Inflammatory macrophage (primary cell): ENCODE data around the gene TMEM170B.
A peak's percentile ranks its signal among the peaks of the same experiment; 100 is the strongest.

Experiments used
- DNase-seq, 2 donors: peaks; one replicate each; pipeline ENCODE4 v3.0.0-alpha.2; 2020 to 2022

The TMEM170B gene

DNA sequence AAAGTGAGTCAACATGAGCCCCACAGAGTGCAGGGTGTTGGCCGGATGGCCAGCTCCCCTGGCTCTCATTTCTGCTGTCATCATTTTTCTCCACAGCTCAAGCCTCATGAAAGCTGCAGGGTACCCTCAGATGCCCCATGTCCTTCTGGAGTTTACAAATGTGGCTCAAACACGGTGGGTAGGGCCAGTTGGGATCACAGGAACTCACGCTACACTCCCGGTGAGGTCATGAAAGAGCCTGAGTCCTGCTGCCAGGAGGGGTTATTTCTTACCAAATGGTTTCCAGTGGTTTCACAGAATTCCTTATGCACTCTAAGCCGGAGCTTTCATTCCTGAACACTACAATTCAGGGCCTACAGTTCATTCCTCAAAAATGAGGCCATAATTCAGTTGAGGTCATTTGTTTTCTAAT lies 78.7 kb downstream of the TMEM170B start:
- no peak for DNase-seq

DNA sequence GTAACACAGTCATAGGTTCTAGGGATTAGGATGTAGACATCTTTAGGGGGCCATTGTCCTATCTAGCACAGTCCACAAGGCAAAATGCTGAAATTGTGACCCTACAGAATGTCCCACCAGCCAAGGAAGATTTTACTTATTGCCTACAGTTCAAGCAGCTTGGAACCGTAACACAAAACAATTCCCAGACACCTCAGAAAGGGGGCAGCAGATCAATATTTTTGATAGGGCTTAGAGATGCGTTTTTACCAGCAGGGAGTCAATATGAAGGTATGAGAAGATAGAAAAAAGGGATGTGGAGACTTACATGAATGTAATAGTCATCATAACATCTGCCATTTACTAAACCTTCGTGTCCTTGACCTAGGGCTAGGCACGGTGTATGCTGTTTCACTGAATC lies 81.0 kb downstream of the TMEM170B start:
- DNase-seq, result no peak

DNA sequence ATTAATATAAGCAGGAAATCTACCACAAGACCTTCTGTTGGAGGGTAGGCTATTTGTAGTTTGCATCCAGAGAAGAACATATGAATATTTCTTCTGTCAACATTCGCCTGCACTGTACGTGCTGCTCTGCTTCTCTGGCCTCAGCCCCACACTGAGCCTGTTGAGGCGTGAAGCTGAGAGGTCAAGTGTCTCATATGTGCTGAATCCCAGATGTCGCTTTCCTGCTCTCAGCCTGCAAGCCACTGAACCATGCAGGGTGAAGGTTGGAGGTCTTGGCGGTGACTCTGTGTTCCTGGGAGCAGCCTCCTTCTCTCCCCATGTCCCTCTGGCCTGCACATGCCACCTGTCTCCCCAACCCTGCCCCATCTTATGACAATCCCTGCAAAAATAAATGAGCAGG lies 83.6 kb downstream of the TMEM170B start:
- DNase-seq, result no peak

DNA sequence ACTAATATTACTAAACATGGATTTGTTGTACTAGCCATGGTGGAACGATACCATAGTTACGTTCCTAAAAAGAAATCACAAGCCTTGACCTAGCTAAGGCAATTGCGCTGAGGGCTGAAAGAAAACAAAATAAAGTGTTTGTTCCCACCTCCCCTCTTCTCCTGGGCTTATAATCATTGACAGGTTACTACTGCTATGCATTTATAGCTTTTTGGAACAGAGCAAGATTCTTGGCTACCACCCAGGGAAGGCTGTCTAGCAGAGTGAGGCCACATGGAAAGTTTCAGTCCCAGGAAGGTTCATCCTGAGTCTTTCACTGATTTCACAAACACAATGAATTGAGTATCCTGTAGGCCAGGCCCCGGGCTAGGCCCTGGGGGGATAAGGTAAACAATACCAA lies 84.6 kb downstream of the TMEM170B start:
- DNase-seq, result no peak

DNA sequence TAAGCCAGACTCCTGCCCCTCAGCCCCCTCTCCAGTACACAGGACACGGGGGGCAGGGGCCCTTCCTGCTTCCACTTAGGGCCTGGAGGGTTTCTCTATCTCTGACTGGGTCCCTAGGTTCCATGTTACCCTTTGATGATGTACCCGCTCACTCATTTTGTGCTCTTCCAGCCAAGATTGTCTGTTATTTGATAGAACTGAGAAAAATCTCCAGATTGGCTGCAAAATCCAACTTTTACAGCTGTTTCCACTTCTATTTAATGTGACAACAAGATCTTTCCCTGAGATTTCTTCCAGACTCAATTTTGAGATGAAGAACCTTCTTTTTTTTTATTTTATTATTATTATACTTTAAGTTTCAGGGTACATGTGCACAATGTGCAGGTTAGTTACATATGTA lies 85.7 kb downstream of the TMEM170B start:
- DNase-seq, result no peak

DNA sequence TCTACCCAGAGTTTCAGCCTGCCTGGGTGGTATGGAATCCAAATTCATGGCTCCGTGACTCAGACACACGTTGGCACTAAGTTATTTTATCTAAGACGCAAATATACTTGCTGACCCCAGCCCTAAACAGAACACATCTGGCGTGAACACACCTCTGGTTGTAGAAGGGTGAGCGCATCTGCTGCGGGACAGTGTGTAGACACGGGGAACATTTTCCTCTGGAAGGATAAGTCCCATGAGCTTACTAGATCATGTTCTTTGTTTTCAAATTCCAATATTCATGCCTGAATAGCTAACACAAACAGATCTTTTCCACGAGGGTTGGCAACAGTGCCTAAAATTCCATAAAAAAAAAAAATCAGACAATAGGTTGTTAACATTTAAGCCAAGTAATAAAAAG lies 87.8 kb downstream of the TMEM170B start:
- no peak for DNase-seq

DNA sequence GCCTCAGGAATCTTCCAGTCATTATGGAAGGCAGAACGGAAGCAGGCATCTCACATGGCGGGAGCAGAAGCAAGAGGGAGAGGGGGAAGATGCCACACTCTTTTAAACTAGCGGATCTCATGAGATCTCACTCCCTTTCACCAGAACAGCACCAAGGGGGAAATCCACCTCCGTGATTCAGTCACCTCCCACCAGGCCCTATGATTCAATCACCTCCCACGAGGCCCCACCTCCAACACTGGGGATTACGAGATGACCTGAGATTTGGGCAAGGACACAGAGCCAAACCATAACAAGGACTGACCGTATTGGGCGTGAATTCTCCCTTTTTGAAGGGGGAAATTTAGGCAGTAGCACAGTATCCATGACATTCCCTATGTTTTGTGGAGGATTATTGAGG lies 88.8 kb downstream of the TMEM170B start:
- peak in 1 of 2 donors; percentile 23 for DNase-seq

DNA sequence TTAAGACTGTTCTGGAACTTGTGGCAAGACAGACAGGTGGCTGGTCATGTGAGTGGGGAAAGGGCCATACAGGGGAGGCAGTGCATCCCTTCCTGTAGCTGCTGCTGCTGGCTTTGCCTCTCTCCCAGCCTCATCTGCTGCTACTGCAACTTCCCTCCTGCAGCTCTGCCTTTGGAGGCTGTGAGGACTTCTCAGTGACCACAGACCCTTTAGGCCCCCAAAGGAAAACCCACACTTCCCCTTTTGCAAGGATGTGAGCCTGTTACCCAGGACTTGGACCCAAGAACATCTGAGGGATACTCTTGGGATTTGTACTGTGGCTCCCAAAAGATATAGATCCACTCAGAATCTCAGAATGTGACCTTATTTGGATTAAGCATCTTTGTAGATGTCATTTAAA lies 91.0 kb downstream of the TMEM170B start:
- DNase-seq, result no peak

DNA sequence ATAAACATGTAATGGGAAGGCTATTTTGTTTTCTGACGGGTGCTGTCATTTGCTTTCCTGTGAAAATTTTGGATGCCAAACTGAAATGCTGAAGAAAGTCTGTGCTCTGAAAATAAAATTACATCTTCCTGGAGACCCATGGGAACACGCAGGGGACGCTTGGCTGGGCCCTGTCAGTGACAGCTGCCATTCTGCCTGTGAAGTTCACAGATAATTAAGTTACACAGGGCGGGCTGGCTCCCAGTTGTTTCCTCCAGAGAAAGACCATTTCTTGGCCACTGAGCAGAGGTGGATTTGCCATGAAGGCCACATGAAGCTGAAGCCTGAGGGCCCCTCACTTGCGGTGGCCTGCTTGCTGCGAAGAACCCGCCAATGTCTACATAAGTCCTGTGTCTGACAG lies 93.5 kb downstream of the TMEM170B start:
- DNase-seq, result no peak

DNA sequence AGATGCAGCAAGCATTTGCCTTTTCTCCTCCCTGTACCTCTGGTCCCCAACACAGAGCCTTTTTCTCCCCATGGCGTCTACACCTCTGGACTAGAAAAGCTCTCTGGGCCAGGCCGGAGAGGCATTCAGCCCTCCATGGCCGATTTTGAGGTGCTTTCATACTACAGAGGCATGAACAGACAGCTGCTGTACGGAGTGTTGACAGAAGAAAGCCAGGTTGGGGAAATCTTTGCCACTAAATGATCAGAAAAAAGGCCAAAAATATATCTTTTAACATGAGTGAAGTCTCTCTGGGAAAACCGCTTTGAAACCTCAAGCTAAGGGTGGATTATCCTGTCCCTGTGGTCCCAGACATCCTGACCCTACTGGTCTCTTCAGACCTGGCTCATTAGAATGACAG lies 94.0 kb downstream of the TMEM170B start:
- no peak for DNase-seq

DNA sequence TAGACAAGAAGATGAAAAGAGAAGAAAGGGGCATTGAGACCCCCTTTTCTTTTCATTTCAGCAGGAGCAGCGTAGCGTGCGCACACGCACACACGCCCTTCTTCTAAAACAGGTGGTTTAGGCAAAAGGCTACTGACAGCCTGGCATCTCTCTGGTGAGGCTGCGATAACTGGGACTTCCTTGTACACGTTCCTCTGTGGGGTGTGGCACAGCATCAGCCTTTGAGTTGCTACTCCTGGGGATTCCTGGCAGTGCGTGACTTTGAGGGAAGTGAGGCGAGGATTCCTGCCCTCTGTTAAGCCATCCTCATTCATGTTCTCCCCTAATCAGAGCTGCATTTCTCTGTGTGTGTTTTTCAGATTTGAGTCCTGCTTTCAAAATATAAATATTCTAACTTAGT lies 94.7 kb downstream of the TMEM170B start:
- no peak for DNase-seq

DNA sequence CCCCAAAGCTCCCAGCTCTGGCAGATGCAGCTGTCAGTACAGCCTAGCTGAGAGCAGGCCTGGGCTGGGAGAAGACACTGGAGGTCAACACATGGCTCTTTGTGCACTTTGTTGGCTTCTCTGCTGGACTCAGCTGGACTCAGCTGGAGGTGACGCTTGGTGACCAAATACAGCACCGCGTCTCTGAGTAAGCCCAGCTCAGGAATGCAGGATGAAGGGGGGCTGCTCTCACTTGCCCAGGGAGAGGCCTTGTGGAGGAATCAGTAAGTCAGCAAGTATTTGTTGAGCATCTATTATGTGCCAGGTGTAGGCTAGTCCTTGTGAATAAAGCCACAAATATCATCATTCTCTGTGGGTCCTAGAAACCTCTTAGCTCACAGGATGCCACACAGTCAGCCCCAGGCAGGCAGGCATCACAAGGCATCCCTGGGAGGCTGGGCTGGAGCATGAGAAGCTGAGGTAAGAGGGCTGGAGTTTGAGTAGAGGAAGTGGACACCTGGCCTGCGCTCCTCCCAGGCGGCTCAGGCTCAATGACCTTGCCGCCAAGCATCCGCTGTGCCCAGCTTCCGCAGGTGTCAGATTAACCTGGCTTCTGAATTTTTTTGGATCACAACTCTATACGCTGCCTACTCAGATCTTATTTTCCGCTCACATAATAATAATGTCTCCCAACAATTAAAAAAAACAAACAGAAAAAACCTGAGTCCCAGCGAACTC lies 95.4 kb downstream of the TMEM170B start:
- no peak for DNase-seq
